HepG2 (cell line): ENCODE measurements around the gene TAF1A. TPM values are rescaled to one million over a fixed set of nuclear protein-coding genes. Genes with fewer than 3 reads are reported as not detected.

Source experiments
- ATAC-seq: fragments of 200-7000 bp; cut with Tn5 transposase; 3 replicates; pipeline ENCODE4 v1.9.1; 2020; ENCODE audit warnings: mild to moderate bottlenecking, moderate library complexity
- BruUV-seq: library from RNA; stranded (reverse); fragments of 400-500 nt; replicated peaks from 2 replicates; lab custom pipeline; 2021; lab: Mats Ljungman, UMichigan
- CTCF ChIA-PET: fragments of 300-600 bp; formaldehyde crosslinking; extraction: SDS; loops from one replicate; lab custom pipeline; 2021; ENCODE audit warnings: low total read pairs, inconsistent platforms, low intra/inter-chr PET ratio; lab: Yijun Ruan, JAX
- POLR2A ChIA-PET: fragments of 350-600 bp; sonication (Branson Sonifier 250); formaldehyde crosslinking; loops from one replicate; lab custom pipeline; 2020; ENCODE audit warnings: antibody characterized with exemption, inconsistent platforms; lab: Yijun Ruan, JAX
- DNase-seq: peaks from one replicate; pipeline ENCODE4 v3.0.0-alpha.2; 2015; ENCODE audit warnings: low spot score
- FAIRE-seq: peaks from 3 replicates; lab custom pipeline; 2011; peaks lifted over from hg19 to GRCh38; lab: Jason Lieb, UNC
- H2AFZ ChIP-seq: one replicate; pipeline ENCODE4 v1.6.1; 2011; ENCODE audit warnings: low read length, inconsistent platforms
- H3K27ac ChIP-seq: fragments of 300-600 bp; 3 replicates; pipeline ENCODE4 v1.8.0; 2011; ENCODE audit warnings: mixed run types, mild to moderate bottlenecking, mixed read lengths, low read length, inconsistent platforms; ENCODE audit not compliant: insufficient read depth; ENCODE audit errors: extremely low read length
- H3K27me3 ChIP-seq, 2 experiments: fragments of 200-600 bp in 1 of 2; 2 replicates in 1 of 2; 3 replicates in 1 of 2; pipeline versions ENCODE4 v1.6.0 to v1.8.0; 2011; ENCODE audit warnings: low read length in 2 of 2, mild to moderate bottlenecking in 2 of 2, moderate library complexity in 2 of 2, inconsistent platforms in 1 of 2; ENCODE audit not compliant: insufficient read depth in 2 of 2, control insufficient read depth in 1 of 2
- H3K36me3 ChIP-seq, 2 experiments: fragments of 200-600 bp in 1 of 2; replicated peaks in 1 of 2; 2 replicates in 1 of 2; 3 replicates in 1 of 2; pipeline versions ENCODE4 v1.5.1 to v1.8.0; 2011; ENCODE audit warnings: low read length in 2 of 2, inconsistent platforms in 1 of 2; ENCODE audit not compliant: insufficient read depth in 2 of 2, control insufficient read depth in 1 of 2
- H3K4me1 ChIP-seq: 2 replicates; pipeline ENCODE4 v1.5.1; 2012; ENCODE audit warnings: low read length, inconsistent platforms; ENCODE audit not compliant: insufficient read depth
- H3K4me2 ChIP-seq: 2 replicates; pipeline ENCODE4 v1.6.0; 2011; ENCODE audit warnings: low read depth, low read length, inconsistent platforms
- H3K4me3 ChIP-seq, 3 experiments: fragments of 200-600 bp in 1 of 3; sonication (generic), shearing (Covaris generic) in 1 of 3; replicated peaks in 1 of 3; 2 replicates each; pipeline ENCODE4 v1.5.1; 2011 to 2016; ENCODE audit warnings: low read length in 3 of 3, inconsistent platforms in 2 of 3, low read depth in 2 of 3, mild to moderate bottlenecking in 2 of 3, control low read depth in 1 of 3, mixed read lengths in 1 of 3; ENCODE audit not compliant: insufficient read depth in 1 of 3
- H3K79me2 ChIP-seq: one replicate; pipeline ENCODE4 v1.6.1; 2011; ENCODE audit warnings: low read length, inconsistent platforms; ENCODE audit not compliant: insufficient read depth
- H3K9ac ChIP-seq: 2 replicates; pipeline ENCODE4 v1.6.0; 2011; ENCODE audit warnings: mild to moderate bottlenecking, low read depth, low read length, inconsistent platforms; ENCODE audit not compliant: insufficient read depth
- H3K9me3 ChIP-seq: 2 replicates; pipeline ENCODE4 v1.5.1; 2012; ENCODE audit warnings: mild to moderate bottlenecking, low read length
- H4K20me1 ChIP-seq: 2 replicates; pipeline ENCODE4 v1.6.0; 2011; ENCODE audit warnings: inconsistent platforms, mild to moderate bottlenecking, low read length, moderate library complexity; ENCODE audit not compliant: insufficient read depth
- EP300 ChIP-seq, 3 experiments: sonication (generic) in 1 of 3; formaldehyde crosslinking in 1 of 3; IDR thresholded peaks; 2 replicates each; pipeline versions ENCODE4 v1.5.1 to v1.6.1; 2011 to 2020; ENCODE audit warnings: low read depth in 2 of 3, low read length in 2 of 3, borderline replicate concordance in 1 of 3, improper control_type of control experiment in 1 of 3, mild to moderate bottlenecking in 1 of 3, missing genetic modification reagents in 1 of 3, moderate library complexity in 1 of 3
- ESRRA ChIP-seq: sonication (generic); formaldehyde crosslinking; IDR thresholded peaks from 2 replicates; pipeline ENCODE4 v1.5.1; 2020; ENCODE audit warnings: mild to moderate bottlenecking, low read depth, missing genetic modification reagents
- FOXA1 ChIP-seq, 2 experiments: fragments of 450-650 bp in 1 of 2; sonication (generic) in 1 of 2; formaldehyde crosslinking in 1 of 2; IDR thresholded peaks; 2 replicates each; pipeline versions ENCODE4 v1.4.0 to v1.6.1; 2016 to 2020; ENCODE audit warnings: missing genetic modification reagents in 1 of 2
- GZF1 ChIP-seq: sonication (generic); formaldehyde crosslinking; IDR thresholded peaks from 2 replicates; pipeline ENCODE4 v1.5.1; 2020; ENCODE audit warnings: mild to moderate bottlenecking, missing genetic modification reagents
- NFKB2 ChIP-seq: sonication (generic); formaldehyde crosslinking; IDR thresholded peaks from 2 replicates; pipeline ENCODE4 v1.4.0; 2020; ENCODE audit warnings: missing genetic modification reagents, borderline replicate concordance
- SOX6 ChIP-seq, 2 experiments: fragments of 450-650 bp in 1 of 2; sonication (generic) in 1 of 2; formaldehyde crosslinking in 1 of 2; IDR thresholded peaks; 2 replicates each; pipeline versions ENCODE4 v1.4.0 to v1.6.1; 2017 to 2020; ENCODE audit warnings: antibody characterized with exemption in 1 of 2, mild to moderate bottlenecking in 1 of 2, missing genetic modification reagents in 1 of 2
- SUZ12 ChIP-seq: fragments of 150-350 bp; IDR thresholded peaks from 2 replicates; pipeline ENCODE4 v1.6.1; 2014; ENCODE audit warnings: low read depth, low read length
- ZNF230 ChIP-seq: sonication (generic); formaldehyde crosslinking; IDR thresholded peaks from 2 replicates; pipeline ENCODE4 v1.4.0; 2020; ENCODE audit warnings: mild to moderate bottlenecking, missing genetic modification reagents
- ZNF34 ChIP-seq: sonication (generic); formaldehyde crosslinking; IDR thresholded peaks from 2 replicates; pipeline ENCODE4 v1.4.0; 2020; ENCODE audit warnings: mild to moderate bottlenecking, missing genetic modification reagents, borderline replicate concordance
- ZNF367 ChIP-seq: sonication (generic); formaldehyde crosslinking; IDR thresholded peaks from 2 replicates; pipeline ENCODE4 v1.4.0; 2020; ENCODE audit warnings: missing genetic modification reagents, borderline replicate concordance
- WGBS: methylation state at CpG from one replicate; pipeline ENCODE4 v1.1.6; 2017; ENCODE audit warnings: low lambda C conversion rate; 5-methylcytosine and 5-hydroxymethylcytosine counted together
- in situ Hi-C: cut with HindIII; loops from 2 replicates; pipeline ENCODE4 v1.10.0; 2017; ENCODE audit warnings: low pct_unique_long_range_greater_than_20kb; ENCODE audit not compliant: extremely low pct_ligation_motif_present
- intact Hi-C: fragments of 100-400 bp; cut with micrococcal nuclease; formaldehyde crosslinking; loops from one replicate; pipeline ENCODE4 v1.10.0; 2022; ENCODE audit not compliant: unreplicated experiment
- polyA plus RNA-seq, 8 experiments: library from polyadenylated mRNA; depleted of rRNA in 3 of 8; stranded (reverse) in 7 of 8; unstranded in 1 of 8; fragments of >200 nt; fragmentation: Illumina TruSeq in 4 of 8; extraction: Trizol in 4 of 8; gene quantifications; 2 replicates each; pipeline versions ENCODE4 v1.2.1 to v1.2.3, GENCODE V29; 2011 to 2016; ENCODE audit warnings: low read depth in 4 of 8, missing spikeins in 1 of 8, mixed read lengths in 1 of 8; ENCODE audit not compliant: insufficient read depth in 1 of 8
- total RNA-seq, 5 experiments: library from RNA; depleted of rRNA; stranded (reverse); fragments of >200 nt; fragmentation: Illumina TruSeq; extraction: Trizol; gene quantifications; 2 replicates each; pipeline ENCODE4 v1.2.3, GENCODE V29; 2016; ENCODE audit warnings: low read depth in 1 of 5
- TF ChIP-seq, protein P1 (sequence below): sonication (generic); formaldehyde crosslinking; IDR thresholded peaks from 2 replicates; pipeline ENCODE4 v1.5.0; 2020; ENCODE audit warnings: mild to moderate bottlenecking, missing genetic modification reagents, moderate library complexity
- TF ChIP-seq, protein P2 (sequence below): sonication (generic); formaldehyde crosslinking; IDR thresholded peaks from 2 replicates; pipeline ENCODE4 v1.5.0; 2020; ENCODE audit warnings: mild to moderate bottlenecking, missing genetic modification reagents
- TF ChIP-seq, protein P3 (sequence below): sonication (generic); formaldehyde crosslinking; IDR thresholded peaks from 2 replicates; pipeline ENCODE4 v1.8.0; 2022; ENCODE audit warnings: mild to moderate bottlenecking, missing genetic modification reagents, borderline replicate concordance

TAF1A gene
- total and polyA plus RNA-seq, 2 of the 13 experiments (the other 11 are each of a cell fraction or from before 2014, with no cell fraction given) = 3.3 to 10.7 TPM

DNA sequence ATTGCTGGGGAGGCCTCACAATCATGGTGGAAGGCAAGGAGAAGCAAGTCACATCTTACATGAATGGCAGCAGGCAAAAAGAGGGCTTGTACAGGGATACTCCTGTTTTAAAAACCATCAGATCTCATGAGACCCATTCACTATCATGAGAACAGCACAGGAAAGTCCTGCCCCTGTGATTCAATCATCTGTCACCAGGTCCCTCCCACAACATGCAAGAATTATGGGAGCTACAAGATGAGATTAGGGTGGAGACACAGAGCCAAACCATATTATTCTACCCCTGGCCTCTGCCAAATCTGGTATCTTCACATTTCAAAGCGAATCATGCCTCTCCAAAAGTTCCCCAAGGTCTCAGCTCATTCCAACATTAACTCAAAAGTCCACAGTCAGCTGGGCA lies 17.0 kb upstream of the TAF1A start:
- H3K9ac ChIP-seq = no peak overlapping the region
- H3K27ac ChIP-seq = no peak overlapping the region
- CTCF ChIA-PET = no interaction called here
- POLR2A ChIA-PET = interaction anchor here (1.4 kb wide), 1 partner anchor 17 kb away, joined by 3 read pairs; the partner anchor contains the start of gene TAF1A
- FAIRE-seq (no peak), ATAC-seq (no peak), DNase-seq (no peak)
- TF ChIP-seq SUZ12 (no peak), FOXA1 (IDR thresholded peaks at IDR 0.05) (no peak), FOXA1 (CRISPR knock-in tag; IDR thresholded peaks at IDR 0.05) (no peak), NFKB2 (no peak), ESRRA (no peak), ZNF230 (CRISPR knock-in tag) (no peak), ZNF367 (CRISPR knock-in tag) (no peak), EP300 (IDR thresholded peaks at IDR 0.05; ENCODE audit: low read depth in 2 of 2, low read length in 2 of 2) (no peak), EP300 (CRISPR knock-in tag; IDR thresholded peaks at IDR 0.05; ENCODE audit: borderline replicate concordance) (no peak), GZF1 (CRISPR knock-in tag) (no peak), ZNF34 (CRISPR knock-in tag) (no peak), SOX6 (IDR thresholded peaks at IDR 0.05) (no peak), SOX6 (CRISPR knock-in tag; IDR thresholded peaks at IDR 0.05) (no peak)
- TF ChIP-seq, protein P1, sequence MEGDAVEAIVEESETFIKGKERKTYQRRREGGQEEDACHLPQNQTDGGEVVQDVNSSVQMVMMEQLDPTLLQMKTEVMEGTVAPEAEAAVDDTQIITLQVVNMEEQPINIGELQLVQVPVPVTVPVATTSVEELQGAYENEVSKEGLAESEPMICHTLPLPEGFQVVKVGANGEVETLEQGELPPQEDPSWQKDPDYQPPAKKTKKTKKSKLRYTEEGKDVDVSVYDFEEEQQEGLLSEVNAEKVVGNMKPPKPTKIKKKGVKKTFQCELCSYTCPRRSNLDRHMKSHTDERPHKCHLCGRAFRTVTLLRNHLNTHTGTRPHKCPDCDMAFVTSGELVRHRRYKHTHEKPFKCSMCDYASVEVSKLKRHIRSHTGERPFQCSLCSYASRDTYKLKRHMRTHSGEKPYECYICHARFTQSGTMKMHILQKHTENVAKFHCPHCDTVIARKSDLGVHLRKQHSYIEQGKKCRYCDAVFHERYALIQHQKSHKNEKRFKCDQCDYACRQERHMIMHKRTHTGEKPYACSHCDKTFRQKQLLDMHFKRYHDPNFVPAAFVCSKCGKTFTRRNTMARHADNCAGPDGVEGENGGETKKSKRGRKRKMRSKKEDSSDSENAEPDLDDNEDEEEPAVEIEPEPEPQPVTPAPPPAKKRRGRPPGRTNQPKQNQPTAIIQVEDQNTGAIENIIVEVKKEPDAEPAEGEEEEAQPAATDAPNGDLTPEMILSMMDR (CRISPR knock-in tag) = no peak
- TF ChIP-seq, protein P2, sequence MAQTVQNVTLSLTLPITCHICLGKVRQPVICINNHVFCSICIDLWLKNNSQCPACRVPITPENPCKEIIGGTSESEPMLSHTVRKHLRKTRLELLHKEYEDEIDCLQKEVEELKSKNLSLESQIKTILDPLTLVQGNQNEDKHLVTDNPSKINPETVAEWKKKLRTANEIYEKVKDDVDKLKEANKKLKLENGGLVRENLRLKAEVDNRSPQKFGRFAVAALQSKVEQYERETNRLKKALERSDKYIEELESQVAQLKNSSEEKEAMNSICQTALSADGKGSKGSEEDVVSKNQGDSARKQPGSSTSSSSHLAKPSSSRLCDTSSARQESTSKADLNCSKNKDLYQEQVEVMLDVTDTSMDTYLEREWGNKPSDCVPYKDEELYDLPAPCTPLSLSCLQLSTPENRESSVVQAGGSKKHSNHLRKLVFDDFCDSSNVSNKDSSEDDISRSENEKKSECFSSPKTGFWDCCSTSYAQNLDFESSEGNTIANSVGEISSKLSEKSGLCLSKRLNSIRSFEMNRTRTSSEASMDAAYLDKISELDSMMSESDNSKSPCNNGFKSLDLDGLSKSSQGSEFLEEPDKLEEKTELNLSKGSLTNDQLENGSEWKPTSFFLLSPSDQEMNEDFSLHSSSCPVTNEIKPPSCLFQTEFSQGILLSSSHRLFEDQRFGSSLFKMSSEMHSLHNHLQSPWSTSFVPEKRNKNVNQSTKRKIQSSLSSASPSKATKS (CRISPR knock-in tag) = no peak
- TF ChIP-seq, protein P3, sequence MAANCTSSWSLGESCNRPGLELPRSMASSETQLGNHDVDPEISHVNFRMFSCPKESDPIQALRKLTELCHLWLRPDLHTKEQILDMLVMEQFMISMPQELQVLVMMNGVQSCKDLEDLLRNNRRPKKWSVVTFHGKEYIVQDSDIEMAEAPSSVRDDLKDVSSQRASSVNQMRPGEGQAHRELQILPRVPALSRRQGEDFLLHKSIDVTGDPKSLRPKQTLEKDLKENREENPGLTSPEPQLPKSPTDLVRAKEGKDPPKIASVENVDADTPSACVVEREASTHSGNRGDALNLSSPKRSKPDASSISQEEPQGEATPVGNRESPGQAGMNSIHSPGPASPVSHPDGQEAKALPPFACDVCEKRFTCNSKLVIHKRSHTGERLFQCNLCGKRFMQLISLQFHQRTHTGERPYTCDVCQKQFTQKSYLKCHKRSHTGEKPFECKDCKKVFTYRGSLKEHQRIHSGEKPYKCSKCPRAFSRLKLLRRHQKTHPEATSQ (CRISPR knock-in tag) = no peak
- no peaks in the 10 kb centered on the region for H3K27me3 ChIP-seq
- no peak overlapping the region for H3K4me3 ChIP-seq
- no peaks in the 10 kb centered on the region for H3K9me3 ChIP-seq
- H3K36me3 ChIP-seq = no peaks in the 10 kb centered on the region
- H4K20me1 ChIP-seq = no peaks in the 10 kb centered on the region
- H2AFZ ChIP-seq = no peak overlapping the region
- H3K79me2 ChIP-seq = no peaks in the 10 kb centered on the region
- H3K4me1 ChIP-seq = no peaks in the 10 kb centered on the region
- in situ Hi-C loops = no loop called here
- BruUV-seq = no TSS peak
- H3K4me2 ChIP-seq = no peak overlapping the region
- intact Hi-C loops = no loop called here
- 13% methylated on average over 1 of the region's 1 CpG for WGBS
